HG03442 (cell line): ENCODE measurements around the gene FOXP4.

Experiments
- ATAC-seq: cut with Tn5 transposase; IDR thresholded peaks from one replicate; pipeline ENCODE4 v1.9.1; 2021; ENCODE audit warnings: mild to moderate bottlenecking, moderate library complexity; ENCODE audit not compliant: unreplicated experiment

Gene FOXP4

DNA sequence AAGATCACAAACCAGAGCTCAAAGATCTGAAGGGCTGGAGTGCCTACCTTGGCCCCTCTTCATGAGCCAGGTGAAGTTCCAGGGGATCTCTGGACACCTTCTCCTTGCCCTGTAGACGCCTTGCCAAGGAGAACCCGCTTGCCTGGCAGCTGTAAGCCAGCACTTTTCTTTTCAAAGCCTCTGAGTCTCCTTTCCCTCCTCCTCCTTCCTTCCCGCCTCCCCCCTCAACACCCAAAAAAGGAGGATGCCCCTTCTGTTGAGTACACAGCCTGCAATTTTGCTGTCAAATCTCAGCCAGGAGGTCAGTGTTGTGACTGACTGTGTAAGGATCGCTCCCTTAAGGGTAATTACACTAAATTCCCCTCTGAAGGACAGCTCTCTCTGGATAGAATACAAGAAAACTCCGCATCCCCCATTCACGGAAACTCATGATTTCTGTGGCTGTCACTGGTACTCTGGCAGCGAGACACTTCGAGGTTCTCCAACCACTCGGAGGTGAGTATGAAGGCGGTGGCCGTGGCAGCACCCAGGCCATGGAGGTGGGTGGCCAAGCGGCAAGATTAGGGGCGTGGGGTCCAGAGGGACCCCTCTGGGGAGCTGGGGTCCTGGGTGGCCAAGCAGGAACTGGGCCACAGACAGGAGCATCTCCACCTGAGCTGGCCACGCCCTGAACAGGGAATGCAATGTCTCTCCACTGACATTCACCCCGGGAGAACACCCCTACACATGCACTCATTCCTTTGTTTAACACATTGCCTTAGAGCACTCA lies 23.2 kb upstream of the FOXP4 start:
- ATAC-seq = no peak

DNA sequence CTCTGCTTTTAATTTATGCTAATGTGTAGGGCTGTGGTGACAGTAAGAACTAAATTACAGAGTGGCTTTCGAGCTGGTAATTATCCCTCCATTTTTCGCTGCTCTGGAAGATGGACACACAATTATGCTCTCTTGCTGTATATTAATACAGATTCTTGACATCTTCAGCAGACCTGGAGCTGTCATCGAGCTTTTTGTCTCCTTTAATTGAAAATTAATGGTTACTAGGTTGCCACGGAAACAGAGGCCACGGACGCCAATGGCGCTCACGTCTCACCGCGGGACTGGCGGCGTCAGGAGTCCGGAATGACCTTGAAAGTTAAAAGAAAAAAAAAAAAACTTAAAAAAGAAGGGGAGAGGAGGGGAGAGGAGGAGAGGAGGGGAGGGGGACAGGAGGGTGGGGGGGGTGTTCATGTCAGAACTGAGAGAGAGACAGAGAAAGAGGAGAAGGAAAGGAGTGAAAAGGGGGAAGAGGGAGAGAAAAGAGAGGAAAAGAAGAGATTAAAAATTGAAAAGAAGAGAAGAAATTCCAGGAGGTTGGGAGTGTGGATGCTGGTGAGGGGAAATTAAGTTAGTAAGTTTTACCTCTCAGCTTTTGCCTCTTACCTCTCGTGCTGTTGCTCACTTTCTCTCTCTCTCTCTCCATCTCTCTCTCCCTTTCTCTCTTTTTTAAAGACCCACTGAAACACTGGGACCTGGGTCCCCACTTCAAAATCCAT lies 22.1 kb upstream of the FOXP4 start:
- no peak for ATAC-seq

DNA sequence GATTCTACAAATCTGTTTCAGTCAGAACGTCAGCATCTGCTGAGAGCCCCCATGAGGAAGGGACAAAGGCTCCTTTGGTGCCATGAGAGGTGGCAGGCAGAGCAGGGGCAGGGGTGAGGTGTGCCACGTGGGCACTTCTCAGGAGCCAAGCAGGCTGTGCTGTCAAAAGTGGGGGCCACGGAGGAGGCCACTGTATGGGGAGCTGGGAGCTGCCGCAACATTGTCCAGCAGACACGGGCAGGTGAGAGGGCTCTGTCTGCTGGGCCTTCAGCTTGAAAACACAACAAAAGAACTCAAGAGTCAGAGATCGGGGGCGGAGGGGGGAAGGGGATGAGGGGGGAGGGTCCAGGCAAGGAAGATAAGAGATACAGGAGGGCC lies 21.6 kb upstream of the FOXP4 start:
- ATAC-seq = no peak

DNA sequence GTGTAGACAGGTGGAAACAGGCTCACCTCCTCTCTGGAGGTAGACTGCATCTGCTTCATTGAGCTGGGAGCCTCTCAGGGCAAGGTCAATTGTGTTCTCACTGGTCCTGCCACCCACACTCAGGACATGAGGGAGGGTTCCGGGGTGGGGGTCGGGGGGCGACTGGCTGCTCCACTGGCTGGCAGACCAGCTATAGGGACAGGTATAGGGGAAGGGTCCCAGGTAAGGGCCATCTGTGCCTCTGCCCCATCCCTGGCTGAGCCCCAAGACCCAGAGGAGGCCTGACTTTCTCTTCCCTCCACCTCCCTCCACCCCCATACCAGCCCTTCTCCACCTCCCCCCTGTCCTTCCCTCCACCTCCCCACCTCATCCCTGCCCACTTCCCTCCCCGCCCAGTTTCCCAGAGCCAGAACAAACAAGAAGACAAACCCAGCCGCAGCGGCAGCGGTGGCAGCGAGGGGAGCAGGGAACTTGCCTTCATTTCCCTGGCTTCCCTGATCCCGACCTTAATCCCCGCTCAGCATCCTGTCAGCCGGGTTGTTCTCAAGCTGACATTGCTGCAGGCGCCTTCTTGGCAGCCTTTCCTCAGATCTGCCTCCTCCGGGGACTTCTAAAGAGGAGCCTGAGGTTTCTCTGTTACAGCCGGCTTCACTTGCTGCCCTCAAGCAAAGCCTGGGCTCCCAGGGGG lies 18.3 kb upstream of the FOXP4 start:
- no peak for ATAC-seq

DNA sequence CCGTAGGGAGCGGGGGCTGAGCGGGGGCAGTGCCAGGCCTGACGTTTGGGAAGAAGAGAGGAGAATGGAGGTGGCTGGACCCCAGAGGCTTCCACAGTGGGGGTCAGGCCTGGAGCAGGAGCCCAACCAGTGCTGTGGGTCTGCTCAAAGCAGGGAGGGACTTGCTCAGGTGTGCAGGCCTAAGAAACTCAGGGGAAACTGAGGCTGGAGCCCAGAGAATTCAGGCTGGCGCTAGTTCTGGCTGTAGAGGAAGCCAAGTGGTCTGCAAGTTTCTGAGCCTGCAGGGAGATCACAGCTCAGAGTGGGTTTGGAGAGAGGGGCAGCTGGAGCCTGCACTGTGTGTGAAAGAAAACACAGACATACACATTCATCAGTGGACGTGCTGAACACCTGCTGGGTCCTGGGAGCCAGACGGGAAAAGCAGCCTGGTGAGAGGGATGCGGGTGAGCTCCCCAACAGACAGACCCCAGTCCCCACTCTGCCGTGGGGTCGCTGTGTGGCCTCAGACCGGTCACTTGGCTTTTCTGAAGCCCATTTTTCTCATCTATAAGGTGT lies 17.7 kb upstream of the FOXP4 start:
- no peak for ATAC-seq

DNA sequence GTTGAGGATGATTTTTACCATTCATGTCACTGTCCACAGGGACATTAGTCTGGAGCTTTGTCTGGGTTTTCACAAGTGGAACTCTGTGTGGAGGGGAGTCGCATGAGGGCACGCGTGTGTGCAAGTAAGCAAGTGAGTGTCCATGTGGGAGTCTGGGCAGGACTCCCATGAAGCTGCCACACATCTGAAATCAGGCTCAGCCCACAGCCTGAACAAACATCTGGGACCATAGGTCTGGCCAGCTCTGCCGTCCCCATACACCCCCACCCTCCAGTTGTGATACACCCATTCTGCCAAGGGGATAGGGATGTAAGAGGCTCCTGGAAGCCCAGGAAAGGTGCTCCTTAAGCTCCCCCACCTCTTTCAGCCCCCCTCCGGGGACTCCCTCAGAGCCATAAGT lies 17.1 kb upstream of the FOXP4 start:
- ATAC-seq = no peak

DNA sequence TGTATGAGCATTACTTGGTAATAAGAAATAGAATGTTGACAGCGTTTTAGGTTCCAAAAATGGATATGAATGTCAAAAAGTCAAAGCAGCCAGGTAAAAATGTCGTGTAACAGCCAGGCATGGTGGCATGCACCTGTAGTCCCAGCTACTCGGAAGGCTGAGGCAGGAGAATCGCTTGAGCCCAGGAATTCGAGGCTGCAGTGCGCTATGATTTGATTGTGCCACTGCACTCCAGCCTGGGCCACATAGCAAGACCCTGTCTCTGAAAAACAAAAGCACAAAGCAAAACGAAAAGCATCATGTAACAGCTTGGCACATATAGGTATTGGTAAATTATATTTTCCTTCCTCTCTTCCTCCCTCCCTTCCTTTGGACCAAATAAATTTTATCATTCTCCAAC lies 16.2 kb upstream of the FOXP4 start:
- no peak for ATAC-seq

DNA sequence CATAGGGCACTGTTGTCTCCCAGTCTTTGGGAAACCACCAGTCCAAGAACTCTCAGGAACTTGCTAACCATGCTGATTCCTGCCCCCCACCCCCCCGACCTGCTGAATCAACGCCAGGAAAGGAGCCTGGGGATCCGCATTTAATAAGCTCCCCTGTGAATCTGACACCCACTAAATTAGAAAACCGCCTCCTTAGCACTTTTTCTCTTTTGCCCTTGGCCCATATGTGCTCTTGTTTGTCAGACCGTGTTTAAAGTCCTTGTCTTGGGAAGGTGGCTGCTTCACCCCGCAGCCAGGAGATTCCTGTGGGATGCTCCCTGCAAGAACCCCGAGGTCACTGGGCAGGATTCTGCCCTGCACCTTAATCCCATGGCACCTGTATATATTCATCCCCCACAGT lies 15.7 kb upstream of the FOXP4 start:
- ATAC-seq = no peak

DNA sequence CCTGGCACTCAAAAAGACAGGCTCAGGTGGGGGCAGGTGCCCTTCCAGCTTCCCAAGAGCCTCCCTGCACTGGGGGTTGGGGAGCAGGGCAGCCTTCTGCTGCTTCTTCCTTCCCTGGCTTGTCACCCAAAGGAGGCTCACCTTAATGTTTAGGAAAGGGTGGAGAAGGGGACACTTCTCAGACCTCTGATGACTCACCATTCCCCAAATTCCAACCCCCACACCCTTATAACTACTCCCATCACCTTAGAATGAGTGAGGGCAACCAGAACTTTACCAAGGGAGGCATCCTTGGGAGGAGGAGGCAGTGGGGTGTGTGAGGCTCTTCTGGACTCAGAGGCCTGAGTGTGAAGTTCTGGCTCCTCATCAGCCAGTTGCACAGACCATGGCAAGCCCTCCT lies 15.2 kb upstream of the FOXP4 start:
- ATAC-seq = no peak

DNA sequence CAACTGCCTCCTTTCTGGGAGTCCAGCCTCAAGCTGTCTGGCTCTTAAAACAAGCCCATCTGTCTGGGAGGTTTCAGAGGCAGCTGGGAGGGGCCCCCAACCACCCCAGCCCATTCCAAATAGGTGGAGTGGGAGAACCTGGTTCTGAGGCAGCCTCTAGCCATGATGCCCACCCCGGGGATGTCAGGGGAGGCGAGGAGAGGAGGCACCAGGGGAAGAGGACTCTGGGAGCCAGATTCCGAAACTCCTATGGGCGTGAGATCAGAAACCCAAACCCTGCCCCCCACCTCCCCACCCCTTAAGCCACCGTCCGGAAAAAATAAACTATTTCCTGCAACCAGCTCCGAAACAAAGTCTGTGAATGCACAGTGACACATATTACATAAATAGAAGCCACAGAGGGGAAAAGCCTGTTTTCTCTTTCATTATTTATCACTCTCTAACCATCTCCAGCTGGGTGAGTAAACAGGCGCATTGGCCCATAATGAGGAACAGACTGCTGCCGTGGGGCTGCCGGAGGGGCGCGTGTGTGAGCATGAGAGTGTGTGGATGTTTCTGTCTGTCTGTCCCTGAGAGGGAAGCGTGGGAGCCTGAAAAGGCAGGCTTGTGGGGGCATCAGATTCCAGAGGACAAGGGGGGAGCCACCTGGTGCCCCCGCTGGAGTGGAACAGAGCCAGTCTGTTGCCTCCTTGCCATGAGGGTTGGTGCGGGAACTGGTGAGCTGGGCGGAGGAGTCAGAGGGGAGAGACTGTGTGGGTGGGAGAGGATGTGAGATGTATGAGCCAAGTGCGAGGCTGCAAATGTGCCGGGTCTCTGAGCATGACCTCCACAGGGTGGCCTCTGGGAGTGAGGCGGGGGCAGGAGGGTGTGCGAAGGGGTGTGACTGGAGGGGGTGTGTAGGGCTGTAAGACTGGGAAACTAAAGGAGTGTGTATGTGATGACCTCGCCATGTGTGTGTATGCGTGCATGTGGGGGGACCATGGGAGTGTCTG lies 14.3 kb upstream of the FOXP4 start:
- peak; percentile 85 for ATAC-seq

DNA sequence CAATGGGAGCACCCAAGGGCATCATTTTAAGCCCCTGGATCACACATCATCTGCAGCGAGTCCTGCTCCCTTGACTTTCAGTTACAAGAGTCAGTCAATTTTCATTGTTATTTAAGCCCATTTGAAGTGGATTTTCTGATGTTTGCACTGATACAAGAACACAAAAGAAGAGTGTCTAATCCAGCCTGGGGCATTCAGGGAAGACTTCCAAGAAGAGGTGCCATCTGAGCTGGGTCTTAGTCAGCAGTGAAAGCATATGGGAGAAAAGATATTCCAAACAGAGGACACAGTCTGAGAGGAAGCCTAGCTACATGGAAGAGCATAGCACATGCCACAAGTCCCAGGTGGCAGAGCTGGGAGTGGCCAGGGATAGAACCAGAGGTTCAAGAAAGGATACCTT lies 10.4 kb upstream of the FOXP4 start:
- no peak for ATAC-seq

DNA sequence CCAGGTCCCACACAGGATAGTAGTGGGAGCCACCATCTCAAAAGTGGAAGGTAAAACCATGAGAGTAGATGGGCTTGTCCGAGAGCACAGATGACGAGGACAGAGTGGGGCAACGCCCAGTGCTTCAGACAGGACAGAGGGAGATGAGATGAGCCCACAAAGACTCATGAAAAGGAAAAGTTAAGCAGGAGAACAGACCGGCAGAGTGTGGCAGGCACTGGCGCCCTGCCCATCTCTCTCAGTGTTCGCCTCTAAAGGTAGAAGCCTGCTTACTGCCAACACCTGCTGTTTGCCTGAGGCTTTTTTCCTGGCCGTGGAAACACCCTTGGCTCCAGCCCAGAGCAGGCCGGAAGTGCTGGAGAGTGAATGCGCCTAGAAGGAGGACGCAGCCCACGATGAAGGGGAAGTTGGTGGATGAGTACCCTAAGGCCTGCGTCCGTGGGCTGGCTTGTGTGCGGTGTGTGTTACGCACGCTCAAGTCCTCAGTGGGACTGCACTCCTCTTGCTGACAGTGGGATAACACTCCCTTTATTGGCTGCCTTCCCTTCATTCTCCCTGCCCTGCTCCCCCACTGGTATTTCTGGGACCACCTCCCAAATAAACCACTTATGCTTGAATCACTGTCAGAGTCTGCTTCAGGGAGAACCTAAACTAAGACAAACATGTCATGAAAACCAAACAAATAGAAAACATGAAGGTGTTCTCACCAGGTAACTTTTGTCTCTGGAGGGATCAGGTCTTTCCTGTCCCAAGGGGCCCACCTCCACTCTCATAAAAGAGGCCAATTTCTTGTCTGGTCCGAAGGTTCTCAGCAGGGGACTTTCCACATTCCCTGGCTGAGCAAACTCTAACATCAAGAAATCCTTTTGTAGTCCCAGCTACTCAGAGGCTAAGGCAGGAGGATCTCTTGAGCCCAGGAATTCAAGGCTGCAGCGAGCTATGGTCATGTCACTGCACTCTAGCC lies 9.1 kb upstream of the FOXP4 start:
- ATAC-seq = no peak

DNA sequence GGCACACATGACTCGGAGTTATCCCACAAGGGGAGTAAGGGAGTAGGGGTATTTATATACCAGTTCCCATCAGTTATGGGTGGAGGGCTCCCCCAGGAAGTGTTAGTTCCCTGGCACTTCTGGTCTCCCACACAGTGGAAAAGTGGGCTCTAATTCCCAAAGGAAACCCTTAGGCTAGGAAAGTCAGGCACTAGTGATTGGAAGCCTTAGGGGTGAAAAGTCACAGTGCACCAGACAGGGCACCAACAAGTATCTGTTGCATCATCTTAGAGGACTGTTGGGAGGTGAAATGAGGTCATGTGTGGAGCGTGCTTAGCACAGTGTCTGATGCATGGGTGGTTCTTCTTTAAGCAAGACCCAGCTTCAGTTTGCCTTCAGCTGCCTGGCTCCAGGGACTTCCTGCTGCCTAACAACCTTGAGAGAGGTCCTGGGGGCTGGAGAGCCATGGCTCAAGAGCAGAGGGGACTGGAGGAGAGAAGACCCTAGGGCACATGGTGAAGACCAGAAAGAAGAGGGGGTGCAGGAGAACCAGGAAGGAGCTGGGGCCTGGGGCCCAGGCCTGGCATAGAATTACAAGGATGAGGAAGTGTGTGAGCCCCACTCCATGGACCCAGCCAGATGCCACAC lies 7.5 kb upstream of the FOXP4 start:
- ATAC-seq = no peak

DNA sequence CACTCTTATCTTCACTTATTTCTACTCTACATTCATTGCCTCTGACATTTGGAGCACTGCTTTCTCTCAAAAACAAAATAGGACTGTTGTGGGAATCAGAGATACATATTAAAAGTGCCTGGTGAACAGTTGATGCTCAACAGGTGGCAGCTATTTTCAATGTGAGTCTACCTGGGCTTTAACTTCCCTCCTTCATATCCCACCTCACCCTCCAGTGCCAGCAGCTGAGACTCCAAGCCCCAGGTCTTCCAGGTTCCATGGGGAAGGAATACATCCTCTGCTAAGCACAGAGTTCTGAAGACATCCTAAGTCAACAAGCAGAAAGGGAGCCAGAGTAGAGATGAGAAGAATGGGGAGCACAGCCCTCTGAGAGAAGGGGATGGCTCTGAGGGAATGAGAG lies 7.0 kb upstream of the FOXP4 start:
- no peak for ATAC-seq

DNA sequence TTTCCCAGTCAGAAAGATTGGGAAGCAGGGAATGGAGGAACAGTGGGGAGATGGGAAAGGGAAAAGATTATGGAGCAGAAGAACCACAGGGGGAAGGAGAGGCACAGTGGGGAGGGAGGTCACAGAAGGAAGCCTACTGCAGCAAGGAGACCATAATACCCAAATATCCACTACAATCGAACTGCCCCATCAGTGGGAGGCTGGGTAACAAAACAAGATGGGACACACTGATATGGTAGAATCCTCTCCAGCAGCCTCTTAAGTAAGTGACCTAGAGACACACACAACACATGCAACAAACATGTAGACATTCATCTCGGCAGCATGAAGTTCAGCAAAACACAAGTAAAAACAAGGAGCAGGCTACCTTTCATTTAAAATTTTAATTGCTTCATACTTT lies 4.8 kb upstream of the FOXP4 start:
- no peak for ATAC-seq

DNA sequence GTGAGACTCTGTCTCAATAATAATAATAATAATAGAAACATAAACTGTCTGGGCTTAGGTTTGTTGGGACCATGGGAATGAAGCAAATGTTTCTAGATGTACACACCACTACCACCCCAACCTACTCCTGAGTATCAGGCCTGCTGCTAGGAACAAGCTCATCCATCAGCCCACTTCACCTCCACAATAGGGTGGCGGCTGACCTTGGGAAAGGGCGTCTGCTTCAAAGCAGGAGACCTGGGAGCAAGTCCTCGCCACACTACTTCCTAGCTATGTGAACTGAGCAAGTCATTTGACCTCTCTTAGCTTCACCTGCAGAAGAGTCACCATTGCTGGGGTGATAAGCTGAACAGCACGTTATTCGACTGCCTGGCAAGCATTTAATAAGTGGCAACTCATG lies 3.1 kb upstream of the FOXP4 start:
- ATAC-seq = no peak

DNA sequence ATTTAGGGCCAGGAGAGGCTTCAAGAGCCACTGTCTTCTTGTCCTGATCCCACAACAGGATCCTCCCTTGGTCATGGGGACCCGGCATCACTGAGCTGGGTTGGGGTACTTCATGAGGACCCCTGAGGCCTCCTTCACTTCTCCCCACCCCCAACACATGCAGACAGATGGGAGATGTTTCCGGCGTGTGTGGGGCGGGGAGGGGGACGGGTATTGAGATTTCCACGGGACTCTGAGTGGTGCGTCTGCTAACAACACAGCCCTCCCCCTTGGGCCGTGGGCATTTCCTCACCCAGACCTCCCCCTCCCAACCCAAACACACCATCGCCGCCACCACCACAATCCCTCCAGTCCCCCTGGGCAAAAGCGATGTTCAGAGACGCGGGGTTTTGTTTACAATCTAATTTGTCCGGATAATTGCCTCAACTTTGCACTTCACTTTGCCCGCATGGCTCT lies 906 bp upstream of the FOXP4 start:
- no peak for ATAC-seq

DNA sequence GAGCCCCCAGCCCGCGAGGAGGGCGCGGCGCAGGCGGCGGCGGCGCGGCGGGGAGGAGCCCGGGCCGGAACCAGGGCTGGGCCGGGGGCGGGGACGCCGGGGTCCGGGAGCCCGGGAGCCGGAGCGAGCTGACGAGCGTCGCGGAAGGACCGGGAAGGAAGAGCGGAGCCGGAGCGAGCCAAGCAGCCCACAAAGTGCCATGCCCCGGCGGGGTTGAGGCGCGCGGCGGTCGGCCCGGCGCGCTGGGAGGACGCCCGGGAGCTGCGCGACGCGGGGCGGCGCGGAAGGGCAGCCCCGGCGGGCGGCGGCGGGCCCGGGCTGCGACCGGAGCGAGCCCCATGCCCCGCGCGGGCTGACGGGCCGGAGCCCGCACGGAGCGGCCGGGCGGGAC lies 289 bp downstream of the FOXP4 start:
- peak; percentile 38 for ATAC-seq
